Camera-type eye (tissue), 1 donor: ENCODE results near the gene ABCA1. TPM values are rescaled to one million over a fixed set of nuclear protein-coding genes. Genes with fewer than 3 reads are reported as not detected.

Experiments
- total RNA-seq: library from RNA; depleted of rRNA; stranded (reverse); fragments of >200 nt; gene quantifications from one replicate; pipeline ENCODE4 v1.2.3, GENCODE V29; 2014

The ABCA1 gene
- total RNA-seq, result 64.8 TPM

GRCh38 chr9:104927912-104928740, at the start of gene ABCA1:
ABCA1 (minus strand) TSS chr9:104928155; CDS start chr9:104903679, 24,476 bp downstream.

DNA sequence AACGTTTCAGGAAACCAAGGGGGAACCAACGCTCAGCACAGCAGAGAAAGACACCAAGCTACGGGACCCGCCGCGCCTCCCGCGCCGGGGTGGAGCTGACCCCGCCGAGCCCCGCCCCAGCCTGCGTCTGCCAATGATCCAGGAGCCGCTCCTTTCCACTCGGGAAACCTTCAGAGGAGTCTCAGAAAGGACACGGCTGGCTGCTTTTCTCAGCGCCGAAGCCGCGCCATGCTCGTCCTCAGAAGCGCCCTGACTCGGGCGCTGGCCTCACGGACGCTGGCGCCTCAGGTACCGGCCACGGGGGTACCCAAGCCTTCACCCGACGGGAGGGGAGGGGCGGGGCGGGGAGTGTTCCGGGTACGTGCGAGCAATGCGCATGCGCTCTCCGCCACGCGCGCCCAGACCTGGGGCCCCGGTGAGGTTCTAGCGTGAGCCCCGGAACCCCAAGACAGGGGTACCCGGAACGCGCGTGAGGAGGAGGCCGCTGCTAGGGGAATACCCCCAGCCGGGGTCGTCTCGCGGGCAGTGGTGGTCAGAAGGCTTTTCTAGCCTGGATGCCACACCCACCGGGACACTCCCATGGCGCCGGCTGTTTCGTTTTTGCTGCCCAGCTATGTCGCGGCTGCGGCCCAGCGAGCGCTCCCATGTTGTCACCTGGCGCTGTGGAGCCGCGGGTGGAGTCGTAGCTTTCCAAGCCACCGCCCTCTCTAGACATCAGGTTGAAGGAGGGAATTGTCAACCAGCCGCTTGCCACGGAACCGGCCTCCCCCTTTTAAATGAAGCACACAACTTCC, 180.2 kb downstream of the ABCA1 start, which contains the start of gene NIPSNAP3A:
Gene NIPSNAP3A, plus strand, starts transcription at position 119 of the 794 bp plus-strand sequence. Its CDS starts 110 bp downstream, at position 229.

Other genes starting within 250 kb of the ABCA1 start
- gene OR13D1, start 233.6 kb downstream of the ABCA1 start, total RNA-seq, result not detected
- 37.6 TPM for gene NIPSNAP3A, start 180.5 kb downstream of the ABCA1 start, total RNA-seq
- 7.0 TPM for gene NIPSNAP3B, start 164.0 kb downstream of the ABCA1 start, total RNA-seq